IMR-90 (cell line): Measurements from ENCODE around the gene POU2F2. TPM values are rescaled to one million over a fixed set of nuclear protein-coding genes. Genes with fewer than 3 reads are reported as not detected.

Source experiments
- ATAC-seq: fragments of 200-7000 bp; cut with Tn5 transposase; 2 replicates; pipeline ENCODE4 v1.9.1; 2020; ENCODE audit warnings: low read depth, mild to moderate bottlenecking, moderate library complexity
- BruUV-seq: library from RNA; stranded (reverse); fragments of 400-500 nt; replicated peaks from 2 replicates; lab custom pipeline; 2021; lab: Mats Ljungman, UMichigan
- CTCF ChIA-PET: fragments of 300-600 bp; formaldehyde crosslinking; extraction: SDS; loops from one replicate; lab custom pipeline; 2021; ENCODE audit warnings: antibody characterized with exemption; lab: Yijun Ruan, JAX
- POLR2A ChIA-PET: fragments of 300-600 bp; sonication (Branson Sonifier 250); formaldehyde crosslinking; loops from one replicate; lab custom pipeline; 2022; ENCODE audit warnings: antibody characterized with exemption; ENCODE audit not compliant: unreplicated experiment; lab: Charles Lee
- DNase-seq: peaks from one replicate; pipeline ENCODE4 v3.0.0; 2013
- H2AFZ ChIP-seq: replicated peaks from 2 replicates; pipeline ENCODE3; 2013; ENCODE audit warnings: low read length, mild to moderate bottlenecking; ENCODE audit not compliant: poor library complexity
- H2AK5ac ChIP-seq: 2 replicates; pipeline ENCODE4 v1.6.1; 2013; ENCODE audit warnings: low read depth, low read length, inconsistent platforms
- H2AK9ac ChIP-seq: replicated peaks from 2 replicates; pipeline ENCODE3; 2013; ENCODE audit warnings: mild to moderate bottlenecking, low read depth, low read length, moderate library complexity; ENCODE audit not compliant: poor library complexity
- H2BK120ac ChIP-seq: 2 replicates; pipeline ENCODE4 v1.6.1; 2013; ENCODE audit warnings: low read depth, low read length, inconsistent platforms
- H2BK15ac ChIP-seq: 3 replicates; pipeline ENCODE4 v1.6.1; 2013; ENCODE audit warnings: low read depth, low read length, inconsistent platforms
- H2BK20ac ChIP-seq: 2 replicates; pipeline ENCODE4 v1.6.1; 2013; ENCODE audit warnings: low read depth, mild to moderate bottlenecking, inconsistent platforms, low read length, moderate library complexity
- H2BK5ac ChIP-seq: 2 replicates; pipeline ENCODE4 v1.6.1; 2013; ENCODE audit warnings: mild to moderate bottlenecking, low read depth, low read length, inconsistent platforms; ENCODE audit not compliant: poor library complexity, severe bottlenecking
- H3K14ac ChIP-seq: replicated peaks from 2 replicates; pipeline ENCODE4 v1.6.1; 2013; ENCODE audit warnings: low read depth, low read length, inconsistent platforms
- H3K18ac ChIP-seq: 2 replicates; pipeline ENCODE4 v1.6.1; 2013; ENCODE audit warnings: low read depth, low read length, control low read depth
- H3K23ac ChIP-seq: 2 replicates; pipeline ENCODE4 v1.6.1; 2013; ENCODE audit warnings: low read depth, low read length, inconsistent platforms
- H3K27ac ChIP-seq: 2 replicates; pipeline ENCODE4 v1.5.1; 2013; ENCODE audit warnings: mild to moderate bottlenecking, control low read depth, low read length; ENCODE audit not compliant: insufficient read depth
- H3K27me3 ChIP-seq: 2 replicates; pipeline ENCODE4 v1.6.1; 2013; ENCODE audit warnings: low read length; ENCODE audit not compliant: control insufficient read depth, insufficient read depth
- H3K36me3 ChIP-seq: 2 replicates; pipeline ENCODE4 v1.6.1; 2013; ENCODE audit warnings: low read length, mixed read lengths; ENCODE audit not compliant: control insufficient read depth, insufficient read depth
- H3K4ac ChIP-seq: 2 replicates; pipeline ENCODE4 v1.6.1; 2013; ENCODE audit warnings: low read depth, low read length, inconsistent platforms
- H3K4me1 ChIP-seq: 2 replicates; pipeline ENCODE4 v1.6.1; 2013; ENCODE audit warnings: low read length, mixed read lengths; ENCODE audit not compliant: control insufficient read depth, insufficient read depth
- H3K4me2 ChIP-seq: 2 replicates; pipeline ENCODE4 v1.6.1; 2013; ENCODE audit warnings: low read depth, mild to moderate bottlenecking, control low read depth, low read length, moderate library complexity
- H3K4me3 ChIP-seq: 2 replicates; pipeline ENCODE4 v1.5.1; 2013; ENCODE audit warnings: low read depth, mild to moderate bottlenecking, control low read depth, low read length, moderate library complexity; ENCODE audit not compliant: insufficient read depth
- H3K56ac ChIP-seq: 2 replicates; pipeline ENCODE4 v1.6.1; 2013; ENCODE audit warnings: low read length, inconsistent platforms; ENCODE audit not compliant: insufficient read depth; ENCODE audit errors: extremely low read depth
- H3K79me1 ChIP-seq, 2 experiments: 2 replicates each; pipeline ENCODE4 v1.6.1; 2013; ENCODE audit warnings: low read length in 2 of 2, inconsistent platforms in 1 of 2, low read depth in 1 of 2
- H3K9ac ChIP-seq: 2 replicates; pipeline ENCODE4 v1.6.1; 2013; ENCODE audit warnings: low read depth, low read length, control low read depth
- H3K9me1 ChIP-seq: 2 replicates; pipeline ENCODE4 v1.6.1; 2013; ENCODE audit warnings: low read length, inconsistent platforms; ENCODE audit not compliant: insufficient read depth
- H3K9me3 ChIP-seq: 2 replicates; pipeline ENCODE4 v1.6.1; 2013; ENCODE audit warnings: low read length; ENCODE audit not compliant: control insufficient read depth, insufficient read depth
- H4K20me1 ChIP-seq: 2 replicates; pipeline ENCODE4 v1.6.1; 2013; ENCODE audit warnings: low read length, inconsistent platforms; ENCODE audit not compliant: insufficient read depth
- H4K5ac ChIP-seq: 2 replicates; pipeline ENCODE4 v1.6.1; 2013; ENCODE audit warnings: mild to moderate bottlenecking, low read depth, low read length, control low read depth
- H4K8ac ChIP-seq, 2 experiments: 2 replicates each; pipeline ENCODE4 v1.6.1; 2013; ENCODE audit warnings: low read depth in 2 of 2, low read length in 2 of 2, control low read depth in 1 of 2, inconsistent platforms in 1 of 2
- H4K91ac ChIP-seq: 2 replicates; pipeline ENCODE4 v1.6.1; 2013; ENCODE audit warnings: low read depth, low read length, inconsistent platforms; ENCODE audit not compliant: insufficient read depth
- BHLHE40 ChIP-seq: fragments of 150-350 bp; IDR thresholded peaks from 2 replicates; pipeline ENCODE4 v1.6.1; 2016; ENCODE audit warnings: mild to moderate bottlenecking, low read depth, low read length
- CEBPB ChIP-seq: IDR thresholded peaks from 2 replicates; pipeline ENCODE4 v1.6.1; 2012; ENCODE audit warnings: low read depth, low read length, improper control_type of control experiment
- CHD1 ChIP-seq: IDR thresholded peaks from 2 replicates; pipeline ENCODE4 v1.6.1; 2012; ENCODE audit warnings: low read depth, low read length, improper control_type of control experiment
- CTCF ChIP-seq: conservative IDR thresholded peaks from 2 replicates; pipeline ENCODE4 v1.5.1; 2012; ENCODE audit warnings: mild to moderate bottlenecking, low read depth, low read length, improper control_type of control experiment
- ELK1 ChIP-seq: fragments of 150-350 bp; IDR thresholded peaks from 2 replicates; pipeline ENCODE4 v1.6.1; 2016; ENCODE audit warnings: low read depth, mild to moderate bottlenecking, low read length, moderate library complexity, borderline replicate concordance
- FOS ChIP-seq: fragments of 150-350 bp; IDR thresholded peaks from 2 replicates; pipeline ENCODE4 v1.6.1; 2016; ENCODE audit warnings: low read depth, low read length
- MAFK ChIP-seq: IDR thresholded peaks from 2 replicates; pipeline ENCODE4 v1.6.1; 2012; ENCODE audit warnings: low read depth, low read length, improper control_type of control experiment
- MAZ ChIP-seq: IDR thresholded peaks from 2 replicates; pipeline ENCODE4 v1.6.1; 2012; ENCODE audit warnings: low read depth, mild to moderate bottlenecking, low read length, improper control_type of control experiment, moderate library complexity, borderline replicate concordance
- MXI1 ChIP-seq: IDR thresholded peaks from 2 replicates; pipeline ENCODE4 v1.6.1; 2012; ENCODE audit warnings: low read depth, mild to moderate bottlenecking, low read length, moderate library complexity, borderline replicate concordance
- NFE2L2 ChIP-seq: fragments of 150-350 bp; IDR thresholded peaks from 2 replicates; pipeline ENCODE4 v1.6.1; 2016; ENCODE audit warnings: low read depth, mild to moderate bottlenecking, low read length
- POLR2A ChIP-seq: IDR thresholded peaks from 2 replicates; pipeline ENCODE4 v1.6.1; 2012; ENCODE audit warnings: mild to moderate bottlenecking, low read depth, low read length
- RAD21 ChIP-seq: IDR thresholded peaks from 2 replicates; pipeline ENCODE4 v1.6.1; 2012; ENCODE audit warnings: low read length, improper control_type of control experiment
- RCOR1 ChIP-seq: IDR thresholded peaks from 2 replicates; pipeline ENCODE4 v1.6.1; 2012; ENCODE audit warnings: mild to moderate bottlenecking, low read length, improper control_type of control experiment; ENCODE audit not compliant: insufficient replicate concordance
- RFX5 ChIP-seq: IDR thresholded peaks from 2 replicates; pipeline ENCODE4 v1.8.0; 2012; ENCODE audit warnings: low read depth, mild to moderate bottlenecking, low read length, moderate library complexity
- SMC3 ChIP-seq: fragments of 150-350 bp; IDR thresholded peaks from 2 replicates; pipeline ENCODE4 v1.6.1; 2016; ENCODE audit warnings: low read depth, mild to moderate bottlenecking, antibody characterized with exemption, low read length, moderate library complexity
- WGBS, 2 experiments: methylation state at CpG; one replicate each; pipeline versions ENCODE4 v1.1.5 to v1.1.7; 2013; ENCODE audit warnings: missing lambda C conversion rate in 2 of 2; ENCODE audit not compliant: insufficient read length in 1 of 2; ENCODE audit errors: extremely low coverage in 2 of 2; 5-methylcytosine and 5-hydroxymethylcytosine counted together
- dilution Hi-C: fragments of 300-500 bp; cut with HindIII; formaldehyde crosslinking; loops from one replicate; pipeline ENCODE4 v1.14.3; 2018; ENCODE audit warnings: low sequenced_read_pairs; ENCODE audit not compliant: unreplicated experiment
- in situ Hi-C: fragments of 300-500 bp; cut with MboI; formaldehyde crosslinking; loops from 3 replicates; pipeline ENCODE4 v1.14.3; 2019; ENCODE audit warnings: low sequenced_read_pairs, inconsistent platforms, mixed read lengths
- intact Hi-C: fragments of 100-400 bp; cut with micrococcal nuclease; formaldehyde crosslinking; loops from 2 replicates; pipeline ENCODE4 v1.10.0; 2022
- polyA plus RNA-seq, 3 experiments: library from polyadenylated mRNA; depleted of rRNA; stranded (reverse); fragments of >200 nt; gene quantifications; 2 replicates each; pipeline ENCODE4 v1.2.3, GENCODE V29; 2012; ENCODE audit warnings: low replicate concordance in 1 of 3
- total RNA-seq: library from RNA; depleted of rRNA; stranded (reverse); fragments of >200 nt; gene quantifications from 2 replicates; pipeline ENCODE4 v1.2.3, GENCODE V29; 2012
- TF ChIP-seq, protein P1 (sequence below): fragments of 150-350 bp; IDR thresholded peaks from 2 replicates; pipeline ENCODE4 v1.6.1; 2017; ENCODE audit warnings: mild to moderate bottlenecking, antibody characterized with exemption, low read length, low read depth

Gene POU2F2
- total and polyA plus RNA-seq, 2 of the 4 experiments (the other 2 are of a cell fraction) = 0.54 to 5.0 TPM

GRCh38 chr19:42174188-42174587 is 41.9 kb upstream of the POU2F2 start:
- TF ChIP-seq NFE2L2 (no peak), POLR2A (no peak), ELK1 (no peak), CHD1 (no peak), MAZ (no peak), CEBPB (no peak), CTCF (no peak), SMC3 (no peak), FOS (no peak), MAFK (no peak), MXI1 (no peak), RAD21 (no peak), BHLHE40 (no peak), RCOR1 (no peak), RFX5 (no peak)
- TF ChIP-seq, protein P1, sequence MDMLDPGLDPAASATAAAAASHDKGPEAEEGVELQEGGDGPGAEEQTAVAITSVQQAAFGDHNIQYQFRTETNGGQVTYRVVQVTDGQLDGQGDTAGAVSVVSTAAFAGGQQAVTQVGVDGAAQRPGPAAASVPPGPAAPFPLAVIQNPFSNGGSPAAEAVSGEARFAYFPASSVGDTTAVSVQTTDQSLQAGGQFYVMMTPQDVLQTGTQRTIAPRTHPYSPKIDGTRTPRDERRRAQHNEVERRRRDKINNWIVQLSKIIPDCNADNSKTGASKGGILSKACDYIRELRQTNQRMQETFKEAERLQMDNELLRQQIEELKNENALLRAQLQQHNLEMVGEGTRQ = no peak
- no peak overlapping the region for H3K56ac ChIP-seq
- no peaks in the 10 kb centered on the region for H4K20me1 ChIP-seq
- H2AK5ac ChIP-seq = no peak overlapping the region
- no peak overlapping the region for H3K4ac ChIP-seq
- no peaks in the 10 kb centered on the region for H3K36me3 ChIP-seq
- no peak overlapping the region for H2BK20ac ChIP-seq
- intact Hi-C loops (no loop called here), dilution Hi-C loops (no loop called here), in situ Hi-C loops (no loop called here)
- H3K4me1 ChIP-seq = peaks cover 2% of the 10 kb centered on the region; the same call in 1 of the 2 replicates
- no peak overlapping the region for H2BK15ac ChIP-seq
- no peak overlapping the region for H3K27ac ChIP-seq
- H3K14ac ChIP-seq = no peak overlapping the region
- no peak for ATAC-seq
- H3K23ac ChIP-seq = no peak overlapping the region
- no peaks in the 10 kb centered on the region for H3K79me1 ChIP-seq
- ChIA-PET CTCF (no interaction called here), POLR2A (no interaction called here)
- no peak overlapping the region for H2AFZ ChIP-seq
- no peak overlapping the region for H3K4me3 ChIP-seq
- H3K9me3 ChIP-seq = no peaks in the 10 kb centered on the region
- H2BK120ac ChIP-seq = no peak overlapping the region
- 78% methylated on average over 7 of the region's 11 CpGs; no CpG with 5 or more reads in 1 of the 2 experiments for WGBS, 2 experiments
- H4K91ac ChIP-seq = no peak overlapping the region
- H3K4me2 ChIP-seq = no peak overlapping the region
- no peak overlapping the region for H4K5ac ChIP-seq
- no peak overlapping the region for H4K8ac ChIP-seq
- BruUV-seq = no TSS peak
- H3K9me1 ChIP-seq = no peaks in the 10 kb centered on the region
- H3K9ac ChIP-seq = no peak overlapping the region
- no peak overlapping the region for H2AK9ac ChIP-seq
- peaks cover 83% of the 10 kb centered on the region for H3K27me3 ChIP-seq
- H3K18ac ChIP-seq = no peak overlapping the region
- no peak overlapping the region for H2BK5ac ChIP-seq
- DNase-seq = no peak
